Brain microvascular endothelial cell (primary cell): ENCODE results near the gene TFB2M.
A peak's percentile ranks its signal among the peaks of the same experiment; 100 is the strongest.
"Not testable (repeated sequence)": the region's sequence is repeated elsewhere in the genome, so short reads cannot be mapped to it uniquely, and the experiment has no call there.

ENCODE experiments used
- DNase-seq: peaks from one replicate; pipeline ENCODE4 v3.0.0-alpha.2; 2020
- H3K27ac ChIP-seq: fragments of 250-450 bp; sonication (Bioruptor Pico); 2 replicates; pipeline ENCODE4 v1.5.1; 2020; ENCODE audit warnings: mild to moderate bottlenecking, moderate library complexity
- H3K27me3 ChIP-seq: fragments of 250-450 bp; sonication (Bioruptor Pico); replicated peaks from 2 replicates; pipeline ENCODE4 v1.5.1; 2020; ENCODE audit warnings: mild to moderate bottlenecking
- H3K36me3 ChIP-seq: fragments of 250-450 bp; sonication (Bioruptor Pico); replicated peaks from 2 replicates; pipeline ENCODE4 v1.5.1; 2020; ENCODE audit warnings: mild to moderate bottlenecking
- H3K4me3 ChIP-seq: 2 replicates; pipeline ENCODE4 v1.5.1; 2011; ENCODE audit warnings: low read depth, mild to moderate bottlenecking, control low read depth, low read length, moderate library complexity
- CTCF ChIP-seq: IDR thresholded peaks from 2 replicates; pipeline ENCODE4 v1.5.1; 2011; ENCODE audit warnings: low read depth, mild to moderate bottlenecking, moderate library complexity, low read length, control low read depth, inconsistent platforms; ENCODE audit errors: missing control alignments
- in situ Hi-C: cut with HindIII; loops from 2 replicates; pipeline ENCODE4 v1.10.0; 2017; ENCODE audit warnings: low sequenced_read_pairs, low pct_ligation_motif_present

The TFB2M gene

DNA sequence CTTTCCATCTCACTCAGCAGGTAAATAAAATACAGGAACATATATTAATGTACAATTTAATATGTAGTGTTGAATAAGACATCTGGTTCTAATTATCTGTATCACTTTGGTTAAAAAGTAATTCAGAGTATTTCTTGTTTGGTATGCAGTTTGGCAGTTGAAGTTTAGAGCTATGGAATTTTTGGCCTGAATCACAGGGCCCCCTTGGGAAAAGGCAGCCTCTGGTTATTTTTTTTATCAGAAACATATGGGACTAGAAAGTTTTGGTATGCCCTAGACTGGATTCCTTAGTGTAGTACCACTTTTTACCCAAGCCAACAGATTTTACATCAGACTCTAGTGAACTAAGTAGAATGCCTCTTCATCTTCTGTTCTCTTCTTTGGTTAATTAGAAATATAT, 26.6 kb upstream of the TFB2M start:
- in situ Hi-C loops = no loop called here
- Histone ChIP-seq H3K36me3 (no peaks in the 10 kb centered on the region), H3K27me3 (no peaks in the 10 kb centered on the region), H3K27ac (peak overlapping the region; percentile 49), H3K4me3 (no peak overlapping the region)
- TF ChIP-seq CTCF = no peak
- DNase-seq = peak; percentile 90

- DNase-seq = no peak
Measured at GRCh38 chr1:246591958-246592357, 25.9 kb upstream of the TFB2M start.

GRCh38 chr1:246591504-246591903, 25.4 kb upstream of the TFB2M start:
- H3K27me3 ChIP-seq = no peaks in the 10 kb centered on the region
- TF ChIP-seq CTCF = no peak
- DNase-seq = no peak
- no peaks in the 10 kb centered on the region for H3K36me3 ChIP-seq
- H3K4me3 ChIP-seq = no peak overlapping the region
- in situ Hi-C loops = no loop called here
- no peak overlapping the region for H3K27ac ChIP-seq

More at GRCh38 chr1:246591958-246592357, 25.9 kb upstream of the TFB2M start:
- Histone ChIP-seq H3K27me3 (no peaks in the 10 kb centered on the region), H3K4me3 (no peak overlapping the region), H3K27ac (peak overlapping the region; percentile 49), H3K36me3 (no peaks in the 10 kb centered on the region)
- no peak for TF ChIP-seq CTCF
- in situ Hi-C loops = no loop called here

DNA sequence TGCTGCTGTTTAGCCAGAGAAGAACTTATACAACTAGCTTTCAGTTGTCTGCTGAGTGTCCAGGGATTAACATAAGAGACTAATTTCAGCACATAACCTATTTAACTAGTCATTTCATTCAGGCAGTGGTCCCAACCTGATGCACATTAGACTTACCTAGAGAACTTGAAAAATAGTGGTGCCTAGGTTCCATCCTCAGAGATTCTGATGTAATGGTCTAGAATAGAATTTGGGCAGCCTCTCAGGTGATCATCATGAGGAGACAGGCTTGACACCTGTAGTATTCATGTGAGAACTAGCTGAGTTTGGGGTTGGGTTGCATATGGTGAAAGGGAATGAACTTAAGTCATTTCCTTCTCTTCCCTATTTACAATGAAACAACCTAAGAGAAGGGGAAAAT, 25.0 kb upstream of the TFB2M start:
- in situ Hi-C loops = no loop called here

DNA sequence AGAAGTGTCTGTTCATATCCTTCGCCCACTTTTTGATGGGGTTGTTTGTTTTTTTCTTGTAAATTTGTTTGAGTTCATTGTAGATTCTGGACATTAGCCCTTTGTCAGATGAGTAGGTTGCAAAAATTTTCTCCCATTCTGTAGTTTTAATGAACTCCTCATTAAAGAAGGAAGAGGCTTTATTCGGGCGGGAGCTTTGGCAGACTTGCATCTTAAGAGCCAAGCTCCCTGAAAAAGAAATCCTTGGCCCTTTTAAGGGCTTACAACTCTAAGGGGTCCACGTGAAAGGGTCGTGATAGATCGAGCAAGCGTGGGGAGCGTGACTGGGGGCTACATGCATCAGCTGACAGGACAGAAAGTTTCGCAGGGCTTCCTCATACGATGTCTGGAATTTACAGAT, 23.9 kb upstream of the TFB2M start:
- H3K27ac ChIP-seq, H3K36me3 ChIP-seq, DNase-seq, H3K4me3 ChIP-seq, in situ Hi-C loops, H3K27me3 ChIP-seq: not testable (repeated sequence)

More for the DNA sequence above, 25.0 kb upstream of the TFB2M start:
- H3K36me3 ChIP-seq = no peaks in the 10 kb centered on the region
- no peak for DNase-seq
- H3K27me3 ChIP-seq = no peaks in the 10 kb centered on the region
- H3K4me3 ChIP-seq = no peak overlapping the region
- no peak overlapping the region for H3K27ac ChIP-seq
- TF ChIP-seq CTCF = no peak

DNA sequence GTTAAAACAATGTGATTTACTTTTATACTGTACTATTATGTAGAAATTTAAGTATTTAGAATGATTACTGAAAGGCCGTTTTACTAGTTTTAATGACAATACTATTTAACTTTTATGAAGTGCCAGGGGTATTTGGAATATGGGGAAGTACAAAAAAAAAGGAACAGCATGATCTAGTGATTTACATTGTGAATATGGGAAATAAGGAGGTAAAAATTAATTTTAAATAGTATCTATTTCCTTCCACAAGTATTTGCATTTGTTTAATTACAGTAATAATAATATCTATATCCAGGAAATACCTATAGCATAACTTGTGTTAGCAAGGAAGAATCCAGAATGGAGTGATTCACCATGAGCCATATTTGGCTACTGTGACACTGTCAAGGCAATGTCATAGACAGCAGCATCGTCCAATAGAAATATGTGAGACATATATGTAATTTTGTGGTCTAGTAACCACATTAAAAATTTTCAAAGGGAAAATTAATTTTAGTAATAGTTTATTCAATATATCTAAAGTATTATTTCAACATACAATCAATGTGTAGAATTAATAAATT, 22.2 kb upstream of the TFB2M start:
- Histone ChIP-seq H3K27me3 (no peaks in the 10 kb centered on the region), H3K4me3 (no peak overlapping the region), H3K27ac (peak overlapping the region; percentile 78), H3K36me3 (no peaks in the 10 kb centered on the region)
- no peak for TF ChIP-seq CTCF
- DNase-seq = peak; percentile 78
- in situ Hi-C loops = no loop called here
